Measurements from ENCODE around the gene C12orf57.

Gene C12orf57

GRCh38 chr12:6943722-6944380, at the start of gene C12orf57, which contains the start of gene RNU7-1:
Gene C12orf57, plus strand, starts transcription at chr12:6944022. Its CDS starts 100 bp downstream, at chr12:6944122.
Gene RNU7-1, plus strand, starts transcription at chr12:6943816.
- peak within 1 kb of the TSS; percentile 78 for H3K4me3 ChIP-seq (replicated peaks; ENCODE audit: low read depth, low read length)
- DNase-seq (ENCODE audit: extremely low read depth, low read depth) = peak; percentile 92
- no peak for TF ChIP-seq CTCF (IDR thresholded peaks at IDR 0.05; ENCODE audit: low read depth, low read length, missing control alignments)

GRCh38 chr12:6894321-6894720, 49.5 kb upstream of the C12orf57 start:
- no peak for TF ChIP-seq CTCF (IDR thresholded peaks at IDR 0.05; ENCODE audit: low read depth, low read length, missing control alignments)
- no peak overlapping the region for H3K4me3 ChIP-seq (replicated peaks; ENCODE audit: low read depth, low read length)
- DNase-seq (ENCODE audit: extremely low read depth, low read depth) = no peak

GRCh38 chr12:6896846-6897435, 46.9 kb upstream of the C12orf57 start:
- DNase-seq (ENCODE audit: extremely low read depth, low read depth) = no peak
- TF ChIP-seq CTCF (IDR thresholded peaks at IDR 0.05; ENCODE audit: low read depth, low read length, missing control alignments) = no peak
- no peak overlapping the region for H3K4me3 ChIP-seq (replicated peaks; ENCODE audit: low read depth, low read length)

GRCh38 chr12:6899427-6899826, 44.4 kb upstream of the C12orf57 start:
- no peak for TF ChIP-seq CTCF (IDR thresholded peaks at IDR 0.05; ENCODE audit: low read depth, low read length, missing control alignments)
- no peak overlapping the region for H3K4me3 ChIP-seq (replicated peaks; ENCODE audit: low read depth, low read length)
- DNase-seq (ENCODE audit: extremely low read depth, low read depth) = no peak

GRCh38 chr12:6899837-6900519, 43.8 kb upstream of the C12orf57 start:
- no peak for TF ChIP-seq CTCF (IDR thresholded peaks at IDR 0.05; ENCODE audit: low read depth, low read length, missing control alignments)
- no peak for DNase-seq (ENCODE audit: extremely low read depth, low read depth)

GRCh38 chr12:6902448-6902847, 41.4 kb upstream of the C12orf57 start:
- TF ChIP-seq CTCF (IDR thresholded peaks at IDR 0.05; ENCODE audit: low read depth, low read length, missing control alignments) = no peak
- no peak overlapping the region for H3K4me3 ChIP-seq (replicated peaks; ENCODE audit: low read depth, low read length)
- no peak for DNase-seq (ENCODE audit: extremely low read depth, low read depth)

More at GRCh38 chr12:6899837-6900519, 43.8 kb upstream of the C12orf57 start:
- H3K4me3 ChIP-seq (replicated peaks; ENCODE audit: low read depth, low read length) = no peak overlapping the region
